Right lobe of liver (tissue), 6 donors: ENCODE measurements around the gene NDUFB2. TPM values are rescaled to one million over a fixed set of nuclear protein-coding genes. Genes with fewer than 3 reads are reported as not detected.
"Not testable (repeated sequence)": the region's sequence is repeated elsewhere in the genome, so short reads cannot be mapped to it uniquely, and the experiment has no call there.

Source experiments
- ATAC-seq, 4 donors: fragments of 200-7000 bp; cut with Tn5 transposase; one replicate each; pipeline ENCODE4 v1.9.1; 2020; ENCODE audit warnings: mild to moderate bottlenecking in 4 of 4, moderate library complexity in 4 of 4
- DNase-seq, 3 donors: peaks; one replicate each; pipeline ENCODE4 v3.0.0-alpha.2; 2020
- H3K27ac ChIP-seq, 3 donors: fragments of 200-600 bp; one replicate each; pipeline ENCODE4 v1.8.0; 2022
- H3K27me3 ChIP-seq, 2 donors: fragments of 200-600 bp; one replicate each; pipeline ENCODE4 v1.8.0; 2022
- H3K36me3 ChIP-seq, 4 donors: fragments of 200-600 bp; sonication (generic) in 1 of 4; one replicate each; pipeline versions ENCODE4 v1.5.1 to v1.8.0; 2017 to 2022; ENCODE audit warnings: control low read depth in 1 of 4
- H3K4me1 ChIP-seq, 4 donors: fragments of 200-600 bp; sonication (generic) in 1 of 4; one replicate each; pipeline versions ENCODE4 v1.5.1 to v1.8.0; 2017 to 2022; ENCODE audit warnings: control low read depth in 1 of 4
- H3K4me3 ChIP-seq, 3 donors: fragments of 200-600 bp; one replicate each; pipeline ENCODE4 v1.8.0; 2022
- H3K9me3 ChIP-seq, 4 donors: fragments of 200-600 bp; sonication (generic) in 1 of 4; one replicate each; pipeline versions ENCODE4 v1.5.1 to v1.8.0; 2017 to 2022; ENCODE audit warnings: control low read depth in 1 of 4
- CTCF ChIP-seq, 4 donors: fragments of 200-600 bp in 3 of 4; fragments of 450-650 bp in 1 of 4; IDR thresholded peaks; one replicate each; pipeline versions ENCODE4 v1.5.1 to v1.8.0; 2016 to 2022; ENCODE audit warnings: antibody characterized with exemption in 4 of 4, mild to moderate bottlenecking in 2 of 4
- POLR2A ChIP-seq: fragments of 450-650 bp; IDR thresholded peaks from one replicate; pipeline ENCODE4 v1.6.1; 2017; ENCODE audit warnings: antibody characterized with exemption, mild to moderate bottlenecking
- WGBS: methylation state at CpG from one replicate; pipeline ENCODE4 v1.1.6; 2018; ENCODE audit warnings: low coverage, low lambda C conversion rate; ENCODE audit not compliant: insufficient coverage; ENCODE audit errors: missing lambda C conversion rate; 5-methylcytosine and 5-hydroxymethylcytosine counted together
- intact Hi-C, 2 donors: fragments of 100-400 bp; cut with DNase I; formaldehyde crosslinking; loops; one replicate each; pipeline versions ENCODE4 v1.11.2 to v1.14.1; 2022
- total RNA-seq, 6 experiments: library from RNA; depleted of rRNA in 2 of 6; stranded (reverse); fragments of >200 nt in 2 of 6; fragmentation: NEBNext Ultra II Directional in 3 of 6; extraction: Animal tissue kit (Norgen Biotek cat#: 25700) in 3 of 6; gene quantifications; one replicate each; pipeline versions ENCODE4 v1.1.0 to v1.2.4, GENCODE V29; 2016 to 2023
- donor health status: DM: no; HTN: yes; CAD: no.
- donor health status: DM: no; HTN: no; CAD: no.
- donor health status: DM: no; HTN: no; CAD: no.
- donor health status: DM: no; HTN: yes; CAD: no.
- donor health status: DM: no; HTN: yes; CAD: no.

Gene NDUFB2
- total RNA-seq, 6 experiments from 2014 or later, result 114 to 235 (median 134) TPM

- Histone ChIP-seq H3K9me3 (no peaks in the 10 kb centered on the region), H3K4me3 (no peak overlapping the region), H3K4me1 (no peaks in the 10 kb centered on the region), H3K27me3 (no peaks in the 10 kb centered on the region), H3K36me3 (no peaks in the 10 kb centered on the region), H3K27ac (no peak overlapping the region)
- intact Hi-C loops, result no loop called here
- no peak for ATAC-seq
- WGBS, result 83% methylated on average over 1 of the region's 1 CpG
- DNase-seq, result no peak
- TF ChIP-seq POLR2A (no peak), CTCF (IDR thresholded peaks at IDR 0.05) (no peak)
These were observed 29.0 kb upstream of the NDUFB2 start for GRCh38 chr7:140667476-140667875.

- TF ChIP-seq CTCF (IDR thresholded peaks at IDR 0.05), result no peak
- no peak for TF ChIP-seq POLR2A
- Histone ChIP-seq H3K9me3 (no peaks in the 10 kb centered on the region), H3K4me3 (no peak overlapping the region), H3K27me3 (no peaks in the 10 kb centered on the region), H3K27ac (no peak overlapping the region), H3K36me3 (no peaks in the 10 kb centered on the region), H3K4me1 (no peaks in the 10 kb centered on the region)
- 71% methylated on average over 1 of the region's 1 CpG for WGBS
- ATAC-seq (no peak), DNase-seq (no peak)
- intact Hi-C loops, result no loop called here
These were observed 27.9 kb upstream of the NDUFB2 start for GRCh38 chr7:140668641-140669040.

- Histone ChIP-seq H3K4me3 (no peak overlapping the region), H3K9me3 (no peaks in the 10 kb centered on the region), H3K27me3 (no peaks in the 10 kb centered on the region), H3K4me1 (no peaks in the 10 kb centered on the region), H3K27ac (no peak overlapping the region), H3K36me3 (no peaks in the 10 kb centered on the region)
- intact Hi-C loops, result no loop called here
- 97% methylated on average over 3 of the region's 3 CpGs for WGBS
- TF ChIP-seq POLR2A, result no peak
- TF ChIP-seq CTCF (IDR thresholded peaks at IDR 0.05), result no peak
- ATAC-seq (no peak), DNase-seq (no peak)
These were observed 27.2 kb upstream of the NDUFB2 start for GRCh38 chr7:140669352-140669751.

- ATAC-seq, DNase-seq, intact Hi-C loops, H3K27ac ChIP-seq, H3K4me3 ChIP-seq, H3K27me3 ChIP-seq, H3K4me1 ChIP-seq, H3K9me3 ChIP-seq, H3K36me3 ChIP-seq: not testable (repeated sequence)
- WGBS, result 92% methylated on average over 4 of the region's 10 CpGs
These were observed 26.6 kb upstream of the NDUFB2 start for GRCh38 chr7:140669862-140670261.

- Histone ChIP-seq H3K36me3 (no peaks in the 10 kb centered on the region), H3K4me1 (peaks cover 0 to 6% (median 0%) of the 10 kb centered on the region in 4 donors), H3K27ac (no peak overlapping the region), H3K27me3 (no peaks in the 10 kb centered on the region), H3K9me3 (no peaks in the 10 kb centered on the region), H3K4me3 (no peak overlapping the region)
- no peak for DNase-seq
- TF ChIP-seq POLR2A, result no peak
- no peak for TF ChIP-seq CTCF (IDR thresholded peaks at IDR 0.05)
- WGBS, result 89% methylated on average over 4 of the region's 4 CpGs
- ATAC-seq, result no peak
- intact Hi-C loops, result no loop called here
These were observed 26.1 kb upstream of the NDUFB2 start for GRCh38 chr7:140670343-140670935.
